ENCODE data around the gene BUD23.

Gene BUD23

GRCh38 chr7:73680501-73680900 is 2.9 kb upstream of the BUD23 start:
- no peak overlapping the region for H3K27ac Mint-ChIP-seq
- no peaks in the 10 kb centered on the region for H3K27me3 Mint-ChIP-seq
- H3K4me1 Mint-ChIP-seq, result peaks cover 44% of the 10 kb centered on the region
- H3K36me3 Mint-ChIP-seq, result peaks cover 22% of the 10 kb centered on the region
- ATAC-seq, result no peak
- H3K4me3 Mint-ChIP-seq, result no peak overlapping the region
- H3K9me3 Mint-ChIP-seq, result no peaks in the 10 kb centered on the region

GRCh38 chr7:73681031-73681430 is 2.4 kb upstream of the BUD23 start:
- Mint-ChIP-seq H3K36me3 (peaks cover 22% of the 10 kb centered on the region), H3K4me3 (peak overlapping the region; percentile 29), H3K4me1 (peaks cover 44% of the 10 kb centered on the region), H3K9me3 (no peaks in the 10 kb centered on the region), H3K27me3 (no peaks in the 10 kb centered on the region), H3K27ac (no peak overlapping the region)
- no peak for ATAC-seq

- Mint-ChIP-seq H3K27ac (peak overlapping the region; percentile 100), H3K4me1 (peaks cover 44% of the 10 kb centered on the region), H3K9me3 (no peaks in the 10 kb centered on the region), H3K27me3 (no peaks in the 10 kb centered on the region), H3K4me3 (peak overlapping the region; percentile 100), H3K36me3 (peaks cover 31% of the 10 kb centered on the region)
- ATAC-seq, result no peak
Observed at GRCh38 chr7:73682745-73683055, 697 bp upstream of the BUD23 start.

GRCh38 chr7:73683788-73684693 is 644 bp downstream of the BUD23 start:
- Mint-ChIP-seq H3K27ac (peak overlapping the region; percentile 100), H3K9me3 (no peaks in the 10 kb centered on the region), H3K27me3 (no peaks in the 10 kb centered on the region), H3K4me3 (peak overlapping the region; percentile 100), H3K4me1 (peaks cover 47% of the 10 kb centered on the region), H3K36me3 (peaks cover 27% of the 10 kb centered on the region)
- ATAC-seq, result peak; percentile 44

- no peaks in the 10 kb centered on the region for H3K9me3 Mint-ChIP-seq
Observed at GRCh38 chr7:73685311-73685710, 1.9 kb downstream of the BUD23 start.

GRCh38 chr7:73688288-73688687 is 4.9 kb downstream of the BUD23 start:
- ATAC-seq, result no peak
- Mint-ChIP-seq H3K36me3 (peaks cover 62% of the 10 kb centered on the region), H3K4me1 (peaks cover 28% of the 10 kb centered on the region), H3K27me3 (no peaks in the 10 kb centered on the region), H3K9me3 (no peaks in the 10 kb centered on the region), H3K4me3 (no peak overlapping the region), H3K27ac (no peak overlapping the region)

More at GRCh38 chr7:73685311-73685710, 1.9 kb downstream of the BUD23 start:
- Mint-ChIP-seq H3K4me3 (no peak overlapping the region), H3K27ac (no peak overlapping the region), H3K4me1 (peaks cover 52% of the 10 kb centered on the region), H3K36me3 (peaks cover 40% of the 10 kb centered on the region), H3K27me3 (no peaks in the 10 kb centered on the region)
- ATAC-seq, result no peak

GRCh38 chr7:73690646-73691045 is 7.2 kb downstream of the BUD23 start:
- H3K9me3 Mint-ChIP-seq, result no peaks in the 10 kb centered on the region
- peaks cover 72% of the 10 kb centered on the region for H3K36me3 Mint-ChIP-seq
- peaks cover 20% of the 10 kb centered on the region for H3K4me1 Mint-ChIP-seq
- ATAC-seq, result no peak
- H3K27ac Mint-ChIP-seq, result no peak overlapping the region
- H3K4me3 Mint-ChIP-seq, result no peak overlapping the region
- H3K27me3 Mint-ChIP-seq, result no peaks in the 10 kb centered on the region

GRCh38 chr7:73696372-73696771 is 13.0 kb downstream of the BUD23 start:
- H3K27me3 Mint-ChIP-seq, result no peaks in the 10 kb centered on the region
- peaks cover 77% of the 10 kb centered on the region for H3K36me3 Mint-ChIP-seq
- H3K27ac Mint-ChIP-seq, result no peak overlapping the region
- no peak for ATAC-seq
- H3K4me1 Mint-ChIP-seq, result no peaks in the 10 kb centered on the region
- H3K9me3 Mint-ChIP-seq, result no peaks in the 10 kb centered on the region
- H3K4me3 Mint-ChIP-seq, result no peak overlapping the region

- H3K4me3 Mint-ChIP-seq, result no peak overlapping the region
- H3K27me3 Mint-ChIP-seq, result peaks cover 15% of the 10 kb centered on the region
- no peak for ATAC-seq
- no peak overlapping the region for H3K27ac Mint-ChIP-seq
- peaks cover 4% of the 10 kb centered on the region for H3K4me1 Mint-ChIP-seq
- no peaks in the 10 kb centered on the region for H3K9me3 Mint-ChIP-seq
- H3K36me3 Mint-ChIP-seq, result peaks cover 73% of the 10 kb centered on the region
Observed at GRCh38 chr7:73698410-73698809, 15.0 kb downstream of the BUD23 start.

- Mint-ChIP-seq H3K4me3 (no peak overlapping the region), H3K27me3 (peaks cover 17% of the 10 kb centered on the region), H3K27ac (no peak overlapping the region), H3K4me1 (peaks cover 6% of the 10 kb centered on the region), H3K36me3 (peaks cover 67% of the 10 kb centered on the region), H3K9me3 (no peaks in the 10 kb centered on the region)
- no peak for ATAC-seq
Observed at GRCh38 chr7:73699370-73700068, 16.1 kb downstream of the BUD23 start.

GRCh38 chr7:73700069-73700423 is 16.6 kb downstream of the BUD23 start:
- Mint-ChIP-seq H3K4me3 (no peak overlapping the region), H3K27me3 (peaks cover 17% of the 10 kb centered on the region), H3K27ac (no peak overlapping the region), H3K9me3 (no peaks in the 10 kb centered on the region), H3K4me1 (peaks cover 6% of the 10 kb centered on the region), H3K36me3 (peaks cover 62% of the 10 kb centered on the region)
- ATAC-seq, result no peak

- H3K4me1 Mint-ChIP-seq, result peaks cover 6% of the 10 kb centered on the region
- H3K27me3 Mint-ChIP-seq, result peaks cover 17% of the 10 kb centered on the region
- H3K27ac Mint-ChIP-seq, result no peak overlapping the region
- H3K4me3 Mint-ChIP-seq, result no peak overlapping the region
- H3K9me3 Mint-ChIP-seq, result no peaks in the 10 kb centered on the region
- ATAC-seq, result no peak
- H3K36me3 Mint-ChIP-seq, result peaks cover 56% of the 10 kb centered on the region
Observed at GRCh38 chr7:73700581-73701134, 17.3 kb downstream of the BUD23 start.

- ATAC-seq, result no peak
- Mint-ChIP-seq H3K27me3 (peaks cover 17% of the 10 kb centered on the region), H3K4me1 (peaks cover 15% of the 10 kb centered on the region), H3K9me3 (no peaks in the 10 kb centered on the region), H3K36me3 (peaks cover 48% of the 10 kb centered on the region), H3K27ac (no peak overlapping the region), H3K4me3 (no peak overlapping the region)
Observed at GRCh38 chr7:73701357-73701995, 18.1 kb downstream of the BUD23 start.

- no peak overlapping the region for H3K27ac Mint-ChIP-seq
- peaks cover 40% of the 10 kb centered on the region for H3K36me3 Mint-ChIP-seq
- H3K4me1 Mint-ChIP-seq, result peaks cover 22% of the 10 kb centered on the region
- no peaks in the 10 kb centered on the region for H3K9me3 Mint-ChIP-seq
- peaks cover 17% of the 10 kb centered on the region for H3K27me3 Mint-ChIP-seq
- ATAC-seq, result no peak
- H3K4me3 Mint-ChIP-seq, result no peak overlapping the region
Observed at GRCh38 chr7:73702226-73702625, 18.8 kb downstream of the BUD23 start.

- Mint-ChIP-seq H3K9me3 (no peaks in the 10 kb centered on the region), H3K36me3 (peaks cover 36% of the 10 kb centered on the region), H3K27ac (no peak overlapping the region), H3K27me3 (peaks cover 17% of the 10 kb centered on the region), H3K4me3 (no peak overlapping the region), H3K4me1 (peaks cover 26% of the 10 kb centered on the region)
- no peak for ATAC-seq
Observed at GRCh38 chr7:73702665-73703064, 19.3 kb downstream of the BUD23 start.

Data from stimulated activated memory B cell treated with anti-CD40 and anti-IgM and Interleukin-4, amounts not matched to agents 10 μg/mL and 1 μg/mL and 100 μg/mL, for 72 hours (primary cell).